ENCODE data around the gene GLT8D1. TPM values are rescaled to one million over a fixed set of nuclear protein-coding genes. Genes with fewer than 3 reads are reported as not detected.
A peak's percentile ranks its signal among the peaks of the same experiment; 100 is the strongest.

GLT8D1 gene, protein sequence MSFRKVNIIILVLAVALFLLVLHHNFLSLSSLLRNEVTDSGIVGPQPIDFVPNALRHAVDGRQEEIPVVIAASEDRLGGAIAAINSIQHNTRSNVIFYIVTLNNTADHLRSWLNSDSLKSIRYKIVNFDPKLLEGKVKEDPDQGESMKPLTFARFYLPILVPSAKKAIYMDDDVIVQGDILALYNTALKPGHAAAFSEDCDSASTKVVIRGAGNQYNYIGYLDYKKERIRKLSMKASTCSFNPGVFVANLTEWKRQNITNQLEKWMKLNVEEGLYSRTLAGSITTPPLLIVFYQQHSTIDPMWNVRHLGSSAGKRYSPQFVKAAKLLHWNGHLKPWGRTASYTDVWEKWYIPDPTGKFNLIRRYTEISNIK
- total RNA-seq (2012; rRNA removed) (65.3 and 87.8 TPM in 2 replicates), polyA plus RNA-seq (2012; rRNA removed) (114 and 124 TPM in 2 replicates), Bru-seq, nascent RNA (percentile 73 among the genes with signal in this experiment), BruChase-seq, experiment 1, labeled RNA remaining after a 6-hour chase (percentile 81 among the genes with signal in this experiment), BruChase-seq, experiment 2, labeled RNA remaining after a 2-hour chase (percentile 74 among the genes with signal in this experiment)
- polyA plus RNA-seq (2012; cell fraction: cytosol; rRNA removed): 56.9 and 58.9 TPM in 2 replicates
- polyA plus RNA-seq (2012; cell fraction: nucleus; rRNA removed; ENCODE audit: low replicate concordance): 65.4 and 208 TPM in 2 replicates
- long read RNA-seq, transcript GLT8D1-201 (10 exons, 1,849 nt): major isoform, 45 of 132 reads
- long read RNA-seq, partial matches to known transcripts: 8 of 132 reads
- long read RNA-seq, other reads (novel, unspliced or antisense): 79 of 132 reads

DNA sequence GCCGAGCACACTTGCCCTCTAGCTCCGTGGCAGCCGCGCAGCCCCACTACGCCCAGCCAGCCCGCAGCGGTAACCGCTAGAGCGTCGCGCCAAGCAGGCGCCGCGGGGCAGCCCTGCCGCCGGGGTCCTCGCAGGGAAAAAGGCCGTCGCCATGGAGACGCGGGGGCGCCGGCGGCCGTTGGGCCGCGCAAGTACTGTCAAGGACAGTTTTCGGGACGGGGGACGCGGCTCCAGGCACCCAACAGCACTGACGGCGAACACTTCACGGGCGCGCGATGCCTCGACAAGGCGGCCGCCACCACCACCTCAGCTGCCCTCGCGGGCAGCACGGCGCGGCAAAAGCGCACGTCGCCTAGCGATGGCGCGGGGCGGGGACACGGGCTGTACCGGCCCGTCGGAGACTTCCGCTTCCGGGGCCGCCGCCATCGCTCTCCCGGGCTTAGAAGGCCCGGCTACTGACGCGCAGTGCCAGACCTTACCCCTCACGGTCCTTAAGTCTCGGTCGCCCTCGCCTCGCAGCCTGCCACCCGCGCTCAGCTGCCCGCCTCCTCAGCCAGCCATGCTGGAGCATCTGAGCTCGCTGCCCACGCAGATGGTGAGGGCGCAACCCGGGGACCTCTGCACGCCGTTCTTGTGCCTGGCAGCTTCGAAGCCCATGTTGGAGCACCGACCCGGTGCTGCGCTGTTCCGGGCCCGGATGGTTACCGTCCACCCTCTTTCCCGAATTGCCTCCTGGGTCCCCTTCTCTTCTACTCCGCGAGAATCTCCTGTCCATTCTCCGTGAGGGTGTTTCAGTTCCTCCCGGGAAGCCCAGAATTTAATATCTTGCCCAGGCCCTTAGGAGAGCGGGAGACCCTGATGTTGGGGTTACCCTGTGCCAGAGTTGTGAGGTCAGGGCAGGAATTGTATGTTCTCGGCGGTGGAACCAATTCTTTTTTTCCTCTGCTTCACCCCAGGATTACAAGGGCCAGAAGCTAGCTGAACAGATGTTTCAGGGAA is at the start of gene GLT8D1, which contains the start of gene SPCS1:
Gene GLT8D1, minus strand, starts transcription at position 104 of the 999 bp plus-strand sequence. CDS start 5,331 bp downstream, outside the sequence.
Gene SPCS1, plus strand, starts transcription at position 419 of the 999 bp plus-strand sequence. Its CDS starts 141 bp downstream, at position 560.
- Histone ChIP-seq H3K18ac (ENCODE audit: low read depth, low read length) (peak within 1 kb of the TSS; percentile 58), H4K91ac (ENCODE audit: insufficient read depth, low read depth, low read length) (peak within 1 kb of the TSS; percentile 96), H3K56ac (ENCODE audit: extremely low read depth, insufficient read depth, low read length) (peak within 1 kb of the TSS; percentile 92), H3K9me3 (ENCODE audit: control insufficient read depth, insufficient read depth, low read length) (no peaks in the 10 kb centered on the region), H4K5ac (ENCODE audit: low read depth, low read length) (peak within 1 kb of the TSS; percentile 87), H2BK15ac (ENCODE audit: low read depth, low read length) (peak within 1 kb of the TSS; percentile 59; the same call in 1 of the 3 replicates), H3K23ac (ENCODE audit: low read depth, low read length) (peak within 1 kb of the TSS; percentile 95), H2AK9ac (replicated peaks; ENCODE audit: low read depth, low read length, poor library complexity) (peak within 1 kb of the TSS; percentile 100), H2AK5ac (ENCODE audit: low read depth, low read length) (peak within 1 kb of the TSS; percentile 99), H4K8ac (ENCODE audit: low read depth in 2 of 2, low read length in 2 of 2) (peak within 1 kb of the TSS; percentile 87 to 96), H2AFZ (replicated peaks; ENCODE audit: low read length, poor library complexity) (peak within 1 kb of the TSS; percentile 100), H3K27me3 (ENCODE audit: control insufficient read depth, insufficient read depth, low read length) (no peaks in the 10 kb centered on the region), H3K4me2 (ENCODE audit: low read depth, low read length) (peak within 1 kb of the TSS; percentile 100), H2BK5ac (ENCODE audit: low read depth, low read length, poor library complexity, severe bottlenecking) (peak within 1 kb of the TSS; percentile 91), H3K4me1 (ENCODE audit: control insufficient read depth, insufficient read depth, low read length) (peaks cover 5% of the 10 kb centered on the region), H3K9ac (ENCODE audit: low read depth, low read length) (peak within 1 kb of the TSS; percentile 98), H3K27ac (ENCODE audit: insufficient read depth, low read length) (peak within 1 kb of the TSS; percentile 97), H3K9me1 (ENCODE audit: insufficient read depth, low read length) (peaks cover 5% of the 10 kb centered on the region; the same call in 1 of the 2 replicates), H3K4ac (ENCODE audit: low read depth, low read length) (peak within 1 kb of the TSS; percentile 97), H2BK20ac (ENCODE audit: low read depth, low read length) (no peak within 1 kb of the TSS; the same call in 1 of the 2 replicates), H4K20me1 (ENCODE audit: insufficient read depth, low read length) (peaks cover 12% of the 10 kb centered on the region; the same call in 1 of the 2 replicates), H2BK120ac (ENCODE audit: low read depth, low read length) (peak within 1 kb of the TSS; percentile 53), H3K14ac (replicated peaks; ENCODE audit: low read depth, low read length) (peak within 1 kb of the TSS; percentile 99), H3K4me3 (ENCODE audit: insufficient read depth, low read depth, low read length) (peak within 1 kb of the TSS; percentile 95), H3K79me1 (ENCODE audit: low read depth in 1 of 2, low read length in 2 of 2) (peaks cover 22 to 61% of the 10 kb centered on the region in 2 experiments), H3K36me3 (ENCODE audit: control insufficient read depth, insufficient read depth, low read length) (peaks cover 4% of the 10 kb centered on the region)
- DNase-seq (peak; percentile 79), ATAC-seq (ENCODE audit: low read depth) (peak; percentile 91)
- ChIA-PET CTCF (no interaction called here), POLR2A (ENCODE audit: unreplicated experiment) (no interaction called here)
- no TSS peak for BruUV-seq (replicated peaks)
- dilution Hi-C loops (cut with HindIII; ENCODE audit: low sequenced_read_pairs, unreplicated experiment) (no loop called here), intact Hi-C loops (cut with micrococcal nuclease) (no loop called here), in situ Hi-C loops (cut with MboI; ENCODE audit: low sequenced_read_pairs) (no loop called here)
- peak; percentile 94 for TF ChIP-seq MXI1 (IDR thresholded peaks at IDR 0.05; ENCODE audit: borderline replicate concordance, low read depth, low read length)
- peak; percentile 87 for TF ChIP-seq POLR2A (IDR thresholded peaks at IDR 0.05; ENCODE audit: low read depth, low read length)
- TF ChIP-seq MAFK (IDR thresholded peaks at IDR 0.05; ENCODE audit: low read depth, low read length): no peak
- 0% methylated on average over 34 of the region's 94 CpGs; no CpG with 5 or more reads in 1 of the 2 experiments for WGBS, 2 experiments (ENCODE audit: extremely low coverage in 2 of 2, insufficient read length in 1 of 2)

Data from IMR-90 (cell line).